Transverse colon (tissue), 4 donors: Measurements from ENCODE around the gene ADAM23. TPM values are rescaled to one million over a fixed set of nuclear protein-coding genes. Genes with fewer than 3 reads are reported as not detected.

Experiments
- DNase-seq: peaks from one replicate; pipeline ENCODE4 v3.0.0-alpha.2; 2019
- H3K27ac ChIP-seq, 4 donors: fragments of 200-600 bp; sonication (generic); 2 replicates each; pipeline ENCODE4 v1.5.1; 2016 to 2018; ENCODE audit warnings: inconsistent platforms in 4 of 4
- H3K27me3 ChIP-seq: fragments of 200-600 bp; sonication (generic); 2 replicates; pipeline ENCODE4 v1.5.1; 2017; ENCODE audit warnings: inconsistent platforms
- H3K36me3 ChIP-seq, 4 donors: fragments of 200-600 bp; sonication (generic); 2 replicates each; pipeline ENCODE4 v1.5.1; 2017 to 2019; ENCODE audit warnings: inconsistent platforms in 4 of 4
- H3K4me1 ChIP-seq, 4 donors: fragments of 200-600 bp; sonication (generic); 2 replicates each; pipeline ENCODE4 v1.5.1; 2017 to 2020; ENCODE audit warnings: inconsistent platforms in 4 of 4
- H3K4me3 ChIP-seq, 4 donors: fragments of 200-600 bp; sonication (generic); 1 replicate in 1 of 4; 2 replicates in 3 of 4; pipeline versions ENCODE4 v1.5.1 to v1.6.1; 2017 to 2019; ENCODE audit warnings: inconsistent platforms in 4 of 4
- H3K9me3 ChIP-seq, 2 donors: fragments of 200-600 bp; sonication (generic); 2 replicates each; pipeline ENCODE4 v1.5.1; 2017 to 2019; ENCODE audit warnings: inconsistent platforms in 2 of 2
- EP300 ChIP-seq: sonication (generic); formaldehyde crosslinking; IDR thresholded peaks from one replicate; pipeline ENCODE4 v1.6.1; 2017; ENCODE audit warnings: antibody characterized with exemption, low read depth
- POLR2A ChIP-seq: fragments of 450-650 bp; IDR thresholded peaks from one replicate; pipeline ENCODE4 v1.6.1; 2016; ENCODE audit warnings: antibody characterized with exemption, mild to moderate bottlenecking, moderate library complexity
- POLR2AphosphoS5 ChIP-seq, 3 donors: sonication (generic); formaldehyde crosslinking; IDR thresholded peaks; one replicate each; pipeline ENCODE4 v1.6.1; 2016; ENCODE audit warnings: antibody characterized with exemption in 3 of 3
- WGBS, 2 donors: methylation state at CpG; one replicate each; pipeline ENCODE4 v1.1.5; 2018; ENCODE audit warnings: low coverage in 1 of 2; 5-methylcytosine and 5-hydroxymethylcytosine counted together
- in situ Hi-C, 4 donors: fragments of 200-750 bp; cut with MboI; loops; one replicate each; pipeline versions ENCODE4 v1.15.0 to v1.15.1; 2017; ENCODE audit warnings: low sequenced_read_pairs in 3 of 4, low pct_ligation_motif_present in 1 of 4, low pct_unique_long_range_greater_than_20kb in 1 of 4
- intact Hi-C: fragments of 100-400 bp; cut with DNase I; formaldehyde crosslinking; loops from one replicate; pipeline ENCODE4 v1.15.1; 2023; ENCODE audit warnings: low total_unique reads
- total RNA-seq, 4 donors: library from RNA; depleted of rRNA; stranded (reverse); fragments of >200 nt; gene quantifications; one replicate each; pipeline ENCODE4 v1.1.0, GENCODE V29; 2016
- TF ChIP-seq, protein P1 (sequence below), 5 experiments: fragments of 200-600 bp in 3 of 5; fragments of 450-650 bp in 2 of 5; sonication (generic) in 3 of 5; IDR thresholded peaks; 1 replicate in 2 of 5; 2 replicates in 3 of 5; pipeline ENCODE4 v1.5.1; 2016 to 2017; ENCODE audit warnings: antibody characterized with exemption in 5 of 5, inconsistent platforms in 3 of 5, mild to moderate bottlenecking in 2 of 5, moderate library complexity in 1 of 5

The ADAM23 gene
- total RNA-seq, 4 donors from 2014 or later: 1.2 to 4.5 (median 2.2) TPM; not detected in 1

GRCh38 chr2:206511283-206511682, 68.0 kb downstream of the ADAM23 start:
- H3K27ac ChIP-seq: no peak overlapping the region
- in situ Hi-C loops (no loop called here), intact Hi-C loops (no loop called here)
- no peaks in the 10 kb centered on the region for H3K27me3 ChIP-seq
- no peaks in the 10 kb centered on the region for H3K9me3 ChIP-seq
- no peak for TF ChIP-seq POLR2AphosphoS5 (IDR thresholded peaks at IDR 0.05)
- TF ChIP-seq EP300: no peak
- TF ChIP-seq, protein P1, sequence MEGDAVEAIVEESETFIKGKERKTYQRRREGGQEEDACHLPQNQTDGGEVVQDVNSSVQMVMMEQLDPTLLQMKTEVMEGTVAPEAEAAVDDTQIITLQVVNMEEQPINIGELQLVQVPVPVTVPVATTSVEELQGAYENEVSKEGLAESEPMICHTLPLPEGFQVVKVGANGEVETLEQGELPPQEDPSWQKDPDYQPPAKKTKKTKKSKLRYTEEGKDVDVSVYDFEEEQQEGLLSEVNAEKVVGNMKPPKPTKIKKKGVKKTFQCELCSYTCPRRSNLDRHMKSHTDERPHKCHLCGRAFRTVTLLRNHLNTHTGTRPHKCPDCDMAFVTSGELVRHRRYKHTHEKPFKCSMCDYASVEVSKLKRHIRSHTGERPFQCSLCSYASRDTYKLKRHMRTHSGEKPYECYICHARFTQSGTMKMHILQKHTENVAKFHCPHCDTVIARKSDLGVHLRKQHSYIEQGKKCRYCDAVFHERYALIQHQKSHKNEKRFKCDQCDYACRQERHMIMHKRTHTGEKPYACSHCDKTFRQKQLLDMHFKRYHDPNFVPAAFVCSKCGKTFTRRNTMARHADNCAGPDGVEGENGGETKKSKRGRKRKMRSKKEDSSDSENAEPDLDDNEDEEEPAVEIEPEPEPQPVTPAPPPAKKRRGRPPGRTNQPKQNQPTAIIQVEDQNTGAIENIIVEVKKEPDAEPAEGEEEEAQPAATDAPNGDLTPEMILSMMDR (IDR thresholded peaks at IDR 0.05): no peak
- no peak for TF ChIP-seq POLR2A
- no peak for DNase-seq
- 54 to 80% methylated on average over 1 to 2 of the region's 2 CpGs for WGBS, 2 donors
- H3K36me3 ChIP-seq: no peaks in the 10 kb centered on the region
- no peaks in the 10 kb centered on the region for H3K4me1 ChIP-seq
- H3K4me3 ChIP-seq: no peak overlapping the region

DNA sequence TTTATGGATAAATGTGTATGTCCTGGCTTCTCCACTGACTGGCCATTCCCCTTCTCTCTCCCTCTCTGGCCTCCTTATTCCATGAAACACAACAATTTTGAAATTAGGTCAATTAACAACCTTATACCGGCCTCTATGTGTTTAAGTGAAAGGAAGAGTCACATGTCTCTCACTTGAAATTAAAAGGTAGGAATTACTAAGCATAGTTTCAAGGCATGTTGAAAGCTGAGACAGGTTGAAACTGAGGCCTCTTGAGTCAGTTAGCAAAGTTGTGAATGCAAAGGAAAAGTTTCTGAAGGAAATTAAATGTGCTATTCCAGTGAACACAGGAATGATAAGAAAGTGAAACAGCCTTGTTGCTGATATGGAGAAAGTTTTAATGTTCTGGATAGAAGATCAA, 69.7 kb downstream of the ADAM23 start:
- intact Hi-C loops (no loop called here), in situ Hi-C loops (no loop called here)
- H3K27ac ChIP-seq: no peak overlapping the region
- H3K9me3 ChIP-seq: no peaks in the 10 kb centered on the region
- TF ChIP-seq EP300 (no peak), POLR2A (no peak), POLR2AphosphoS5 (IDR thresholded peaks at IDR 0.05) (no peak)
- TF ChIP-seq, protein P1 (IDR thresholded peaks at IDR 0.05): no peak
- no peak overlapping the region for H3K4me3 ChIP-seq
- no peaks in the 10 kb centered on the region for H3K4me1 ChIP-seq
- no peaks in the 10 kb centered on the region for H3K27me3 ChIP-seq
- 66 to 86% methylated on average over 1 of the region's 1 CpG for WGBS, 2 donors
- H3K36me3 ChIP-seq: no peaks in the 10 kb centered on the region
- no peak for DNase-seq

GRCh38 chr2:206515580-206515979, 72.2 kb downstream of the ADAM23 start:
- Histone ChIP-seq H3K27ac (no peak overlapping the region), H3K9me3 (no peaks in the 10 kb centered on the region), H3K4me3 (no peak overlapping the region), H3K4me1 (no peaks in the 10 kb centered on the region), H3K36me3 (no peaks in the 10 kb centered on the region), H3K27me3 (no peaks in the 10 kb centered on the region)
- in situ Hi-C loops (no loop called here), intact Hi-C loops (no loop called here)
- no peak for DNase-seq
- no peak for TF ChIP-seq EP300
- TF ChIP-seq POLR2A: no peak
- no peak for TF ChIP-seq POLR2AphosphoS5 (IDR thresholded peaks at IDR 0.05)
- TF ChIP-seq, protein P1 (IDR thresholded peaks at IDR 0.05): no peak
- 67 to 70% methylated on average over 1 of the region's 1 CpG for WGBS, 2 donors

- TF ChIP-seq, protein P1 (IDR thresholded peaks at IDR 0.05): no peak
- TF ChIP-seq POLR2A (no peak), POLR2AphosphoS5 (IDR thresholded peaks at IDR 0.05) (no peak), EP300 (no peak)
- WGBS, 2 donors: 58 to 83% methylated on average over 2 of the region's 2 CpGs
- no peak overlapping the region for H3K27ac ChIP-seq
- no peaks in the 10 kb centered on the region for H3K27me3 ChIP-seq
- intact Hi-C loops (no loop called here), in situ Hi-C loops (no loop called here)
- no peaks in the 10 kb centered on the region for H3K36me3 ChIP-seq
- DNase-seq: no peak
- no peaks in the 10 kb centered on the region for H3K4me1 ChIP-seq
- no peak overlapping the region for H3K4me3 ChIP-seq
- no peaks in the 10 kb centered on the region for H3K9me3 ChIP-seq
Measured at GRCh38 chr2:206518997-206519396, 75.7 kb downstream of the ADAM23 start.
